DMS53 (cell line): Measurements from ENCODE around the gene CHURC1.

Experiments used
- DNase-seq: peaks from one replicate; lab custom pipeline; 2025; lab: John Stamatoyannopoulos, UW

CHURC1 gene

GRCh38 chr14:64956697-64957406 lies 42.6 kb downstream of the CHURC1 start:
- no peak for DNase-seq

- no peak for DNase-seq
Measured at GRCh38 chr14:64958201-64958600, 43.9 kb downstream of the CHURC1 start.

- no peak for DNase-seq
Measured at GRCh38 chr14:64958743-64959142, 44.5 kb downstream of the CHURC1 start.

GRCh38 chr14:64960762-64961276 lies 46.6 kb downstream of the CHURC1 start:
- DNase-seq: no peak

- DNase-seq: no peak
Measured at GRCh38 chr14:64963611-64964010, 49.4 kb downstream of the CHURC1 start.

GRCh38 chr14:64965356-64966000 lies 51.2 kb downstream of the CHURC1 start:
- DNase-seq: no peak

- peak; percentile 40 for DNase-seq
Measured at GRCh38 chr14:64966976-64967375, 52.7 kb downstream of the CHURC1 start.

- no peak for DNase-seq
Measured at GRCh38 chr14:64968167-64968566, 53.9 kb downstream of the CHURC1 start.

GRCh38 chr14:64968651-64969050 lies 54.4 kb downstream of the CHURC1 start:
- DNase-seq: no peak

GRCh38 chr14:64970041-64970440 lies 55.8 kb downstream of the CHURC1 start:
- peak; percentile 27 for DNase-seq

- peak; percentile 51 for DNase-seq
Measured at GRCh38 chr14:64970776-64971477, 56.7 kb downstream of the CHURC1 start.

GRCh38 chr14:64971491-64971942 lies 57.3 kb downstream of the CHURC1 start:
- no peak for DNase-seq

- peak; percentile 62 for DNase-seq
Measured at GRCh38 chr14:64971943-64972791, 57.9 kb downstream of the CHURC1 start, which contains the start of gene RAB15. RAB15 (minus strand) TSS chr14:64972336; CDS start chr14:64972076, 260 bp downstream.

- no peak for DNase-seq
Measured at GRCh38 chr14:64973026-64973442, 58.8 kb downstream of the CHURC1 start.

- DNase-seq: no peak
Measured at GRCh38 chr14:64973826-64974225, 59.6 kb downstream of the CHURC1 start.

- no peak for DNase-seq
Measured at GRCh38 chr14:64974563-64974962, 60.3 kb downstream of the CHURC1 start.

GRCh38 chr14:64979336-64980074 lies 65.2 kb downstream of the CHURC1 start:
- peak; percentile 62 for DNase-seq

- peak; percentile 76 for DNase-seq
Measured at GRCh38 chr14:64983439-64984310, 69.4 kb downstream of the CHURC1 start.
